ENCODE data around the gene OCEL1.

The OCEL1 gene

DNA sequence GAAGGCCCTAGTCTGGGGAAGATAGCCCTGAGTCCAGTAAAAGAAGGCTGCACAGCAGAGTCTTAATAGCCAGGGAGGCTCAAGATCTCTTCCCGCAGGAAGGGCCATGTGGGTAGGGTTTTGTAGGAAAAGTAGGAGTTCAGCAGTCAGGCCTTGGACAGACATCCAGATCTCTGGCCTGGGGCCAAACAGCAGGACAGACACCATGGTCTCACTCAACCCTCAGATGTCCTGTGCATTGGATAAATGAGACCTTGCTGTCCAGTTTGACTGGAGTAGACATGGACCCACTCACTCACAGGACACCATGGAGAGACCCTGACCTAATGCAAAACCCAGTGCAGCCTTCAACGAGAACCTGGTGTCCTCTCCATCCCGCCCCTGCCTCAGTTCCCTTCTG is 3.9 kb downstream of the OCEL1 start:
- TF ChIP-seq CTCF (IDR thresholded peaks at IDR 0.05; ENCODE audit: low read depth, low read length, missing control alignments), result no peak
- in situ Hi-C loops (cut with HindIII; ENCODE audit: low sequenced_read_pairs), result no loop called here
- no peak for DNase-seq (ENCODE audit: low read depth)
- no peak overlapping the region for H3K4me3 ChIP-seq (ENCODE audit: low read depth, low read length)

DNA sequence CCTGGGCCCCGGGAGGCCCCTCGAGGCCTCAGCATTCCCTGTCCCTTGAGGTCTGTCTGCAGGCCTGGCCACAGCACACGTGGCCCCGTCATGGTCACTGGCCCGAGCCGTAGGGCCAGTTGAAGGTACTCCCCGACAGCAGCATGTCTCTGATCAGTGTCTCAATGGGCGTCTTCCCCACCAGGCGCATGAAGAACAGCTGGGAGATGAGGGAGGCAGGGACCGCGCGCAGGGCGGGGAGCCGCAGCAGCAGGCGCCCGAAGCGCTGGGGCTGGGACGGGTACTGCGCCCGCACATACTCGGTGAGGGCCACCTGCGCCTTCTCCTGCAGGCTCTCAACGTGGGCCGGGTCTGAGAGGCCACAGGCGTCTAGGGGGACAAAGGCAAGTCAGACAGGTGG is 6.2 kb downstream of the OCEL1 start:
- H3K4me3 ChIP-seq (ENCODE audit: low read depth, low read length), result no peak overlapping the region
- TF ChIP-seq CTCF (IDR thresholded peaks at IDR 0.05; ENCODE audit: low read depth, low read length, missing control alignments), result no peak
- DNase-seq (ENCODE audit: low read depth), result no peak
- in situ Hi-C loops (cut with HindIII; ENCODE audit: low sequenced_read_pairs), result no loop called here

DNA sequence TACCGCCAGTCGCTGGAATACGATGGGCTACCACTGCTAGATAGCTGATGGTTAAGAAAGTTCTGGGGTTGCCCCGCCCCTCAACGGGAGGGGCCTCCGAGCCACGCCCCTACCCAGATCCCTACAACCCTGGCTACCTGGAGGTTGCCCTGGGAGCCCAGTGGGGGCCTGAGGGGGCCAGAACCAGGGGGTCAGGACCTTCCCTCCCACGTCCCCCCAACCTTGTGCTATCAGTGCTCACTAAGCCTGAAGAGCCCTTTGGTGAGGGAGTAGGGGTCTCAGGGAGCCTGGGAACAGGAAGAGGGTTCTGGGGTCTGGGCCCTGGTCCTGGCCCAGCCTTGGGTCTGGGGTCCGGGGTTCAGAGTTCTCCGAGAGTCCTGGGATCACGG is 8.9 kb downstream of the OCEL1 start:
- DNase-seq (ENCODE audit: low read depth), result no peak
- TF ChIP-seq CTCF (IDR thresholded peaks at IDR 0.05; ENCODE audit: low read depth, low read length, missing control alignments), result no peak
- in situ Hi-C loops (cut with HindIII; ENCODE audit: low sequenced_read_pairs), result no loop called here
- H3K4me3 ChIP-seq (ENCODE audit: low read depth, low read length), result peak overlapping the region; percentile 36

DNA sequence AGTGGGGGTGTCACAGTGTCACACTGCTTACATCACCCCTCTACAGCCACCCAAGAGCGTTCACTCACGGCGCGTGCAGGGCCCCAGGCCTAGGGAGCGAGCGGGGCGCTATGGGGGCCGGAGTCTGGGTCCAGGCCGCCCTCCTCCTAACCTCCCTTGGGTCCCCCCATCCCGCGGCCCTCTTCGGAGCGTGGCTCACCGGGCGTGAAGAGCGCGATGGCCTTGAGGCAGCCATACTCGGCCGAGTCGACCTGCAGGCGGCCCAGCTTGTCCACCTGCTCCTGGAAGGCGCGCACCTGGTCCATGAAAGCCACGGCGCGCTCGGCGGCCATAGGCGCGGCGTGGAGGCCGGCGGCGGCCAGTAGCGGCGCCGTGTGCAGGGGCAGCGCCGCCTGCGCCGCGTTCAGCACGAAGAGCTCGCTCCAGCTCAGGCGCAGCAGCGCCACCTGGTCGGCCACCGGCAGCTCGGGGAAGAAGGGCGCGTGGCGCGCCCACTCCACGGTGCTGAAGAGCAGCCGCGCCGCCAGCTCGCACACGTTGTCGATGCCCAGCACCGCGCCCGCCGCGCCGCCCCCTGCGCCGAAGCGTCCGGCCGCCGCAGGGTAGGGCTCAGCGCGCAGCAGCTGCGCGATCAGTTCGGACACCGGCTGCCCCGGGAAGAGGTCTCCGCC is 9.4 kb downstream of the OCEL1 start:
- DNase-seq (ENCODE audit: low read depth), result no peak
- H3K4me3 ChIP-seq (ENCODE audit: low read depth, low read length), result peak overlapping the region; percentile 36
- in situ Hi-C loops (cut with HindIII; ENCODE audit: low sequenced_read_pairs), result no loop called here
- TF ChIP-seq CTCF (IDR thresholded peaks at IDR 0.05; ENCODE audit: low read depth, low read length, missing control alignments), result peak; percentile 42

DNA sequence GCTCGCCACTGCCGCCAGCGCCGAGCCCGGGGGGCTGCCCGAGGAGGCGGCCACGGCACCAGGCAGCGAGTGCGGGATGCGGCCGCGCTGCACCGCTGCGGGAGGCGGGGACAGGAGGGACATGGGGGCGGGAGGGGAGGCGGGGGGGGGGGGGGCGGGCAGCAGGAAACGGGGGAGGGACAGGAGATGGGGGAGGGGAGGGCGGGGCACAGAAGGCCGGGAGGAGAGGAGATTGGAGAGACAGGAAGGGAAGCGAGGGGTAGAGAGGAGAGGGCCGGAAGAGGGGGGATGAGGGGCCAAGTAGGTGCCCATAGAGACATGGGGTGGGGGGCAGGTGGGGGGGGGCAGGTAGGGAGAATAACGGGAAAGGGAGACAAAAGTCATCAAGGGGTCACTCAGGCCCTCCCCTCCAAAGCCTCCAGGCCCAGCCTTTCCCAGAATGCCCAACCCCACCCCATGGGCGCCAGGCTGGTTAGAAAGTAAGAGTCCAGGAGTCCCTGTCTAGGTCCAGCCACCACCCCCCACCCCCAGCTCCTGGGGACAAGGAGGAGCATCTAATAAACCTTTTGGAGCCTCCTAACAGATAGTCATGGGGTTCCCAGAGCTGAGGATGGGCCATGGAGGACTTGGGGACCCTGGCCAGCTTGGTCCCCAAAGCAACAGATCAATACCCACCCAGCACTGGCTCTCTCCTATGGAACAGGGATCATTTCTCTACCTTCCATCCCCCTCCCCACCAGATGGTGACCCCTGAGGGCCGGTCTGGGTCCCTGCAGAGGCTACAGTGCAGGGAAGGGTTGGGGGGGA is 10.1 kb downstream of the OCEL1 start:
- no peak for DNase-seq (ENCODE audit: low read depth)
- TF ChIP-seq CTCF (IDR thresholded peaks at IDR 0.05; ENCODE audit: low read depth, low read length, missing control alignments), result no peak
- H3K4me3 ChIP-seq (ENCODE audit: low read depth, low read length), result peak overlapping the region; percentile 36
- in situ Hi-C loops (cut with HindIII; ENCODE audit: low sequenced_read_pairs), result no loop called here

- no peak for DNase-seq (ENCODE audit: low read depth)
- TF ChIP-seq CTCF (IDR thresholded peaks at IDR 0.05; ENCODE audit: low read depth, low read length, missing control alignments), result no peak
- H3K4me3 ChIP-seq (ENCODE audit: low read depth, low read length), result no peak overlapping the region
- in situ Hi-C loops (cut with HindIII; ENCODE audit: low sequenced_read_pairs), result no loop called here
Observed at GRCh38 chr19:17236811-17237543, 11.0 kb downstream of the OCEL1 start.
